HEK293 (cell line): ENCODE measurements around the gene PASK.
"Not testable (repeated sequence)": the region's sequence is repeated elsewhere in the genome, so short reads cannot be mapped to it uniquely, and the experiment has no call there.

Experiments used
- CTCF ChIA-PET: fragments of 350-600 bp; formaldehyde crosslinking; extraction: SDS; loops from one replicate; lab custom pipeline; 2021; ENCODE audit warnings: antibody characterized with exemption; lab: Yijun Ruan, JAX
- POLR2A ChIA-PET: fragments of 300-600 bp; formaldehyde crosslinking; extraction: SDS; loops from one replicate; lab custom pipeline; 2020; ENCODE audit warnings: antibody characterized with exemption, inconsistent platforms; lab: Yijun Ruan, JAX
- H3K27ac ChIP-seq: fragments of 200-500 bp; sonication (Bioruptor generic); 2 replicates; pipeline ENCODE4 v1.5.1; 2014; ENCODE audit warnings: low read depth, low read length, control low read depth, inconsistent platforms; ENCODE audit errors: extremely low read depth
- H3K36me3 ChIP-seq, 2 experiments: fragments of 200-500 bp in 1 of 2; sonication (Bioruptor generic) in 1 of 2; 1 replicate in 1 of 2; 2 replicates in 1 of 2; pipeline ENCODE4 v1.5.1; 2014 to 2017; ENCODE audit warnings: inconsistent platforms in 2 of 2, low read length in 2 of 2; ENCODE audit not compliant: control insufficient read depth in 2 of 2, insufficient read depth in 1 of 2
- H3K4me1 ChIP-seq: fragments of 200-500 bp; sonication (Bioruptor generic); 2 replicates; pipeline ENCODE4 v1.5.1; 2014; ENCODE audit warnings: mild to moderate bottlenecking, low read length, inconsistent platforms; ENCODE audit not compliant: control insufficient read depth, insufficient read depth
- H3K4me3 ChIP-seq: 2 replicates; pipeline ENCODE4 v1.5.1; 2011; ENCODE audit warnings: low read depth, mild to moderate bottlenecking, control low read depth, low read length, moderate library complexity
- H3K9me3 ChIP-seq: fragments of 200-500 bp; sonication (Bioruptor generic); 2 replicates; pipeline ENCODE4 v1.5.1; 2014; ENCODE audit warnings: low read depth, low read length, inconsistent platforms; ENCODE audit not compliant: control insufficient read depth, insufficient read depth
- ZBTB48 ChIP-seq: fragments of 450-650 bp; formaldehyde crosslinking; IDR thresholded peaks from 2 replicates; pipeline ENCODE4 v1.5.1; 2016; ENCODE audit warnings: missing biosample characterization, missing genetic modification characterization
- ZNF202 ChIP-seq: fragments of 450-650 bp; formaldehyde crosslinking; IDR thresholded peaks from 2 replicates; pipeline ENCODE4 v1.5.1; 2016; ENCODE audit warnings: missing biosample characterization, missing genetic modification characterization, borderline replicate concordance
- ZNF366 ChIP-seq: fragments of 450-650 bp; formaldehyde crosslinking; conservative IDR thresholded peaks from 2 replicates; pipeline ENCODE4 v1.5.1; 2016; ENCODE audit warnings: missing biosample characterization, missing genetic modification characterization
- ZNF426 ChIP-seq: fragments of 450-650 bp; formaldehyde crosslinking; IDR thresholded peaks from 2 replicates; pipeline ENCODE4 v1.5.1; 2017; ENCODE audit warnings: missing biosample characterization, missing genetic modification characterization, mild to moderate bottlenecking, inconsistent platforms, moderate library complexity
- ZNF433 ChIP-seq: fragments of 450-650 bp; formaldehyde crosslinking; IDR thresholded peaks from 2 replicates; pipeline ENCODE4 v1.5.1; 2016; ENCODE audit warnings: missing biosample characterization, missing genetic modification characterization, low read depth
- ZNF571 ChIP-seq: fragments of 450-650 bp; formaldehyde crosslinking; IDR thresholded peaks from 2 replicates; pipeline ENCODE4 v1.5.0; 2017; ENCODE audit warnings: missing biosample characterization, missing genetic modification characterization
- ZNF596 ChIP-seq: fragments of 450-650 bp; IDR thresholded peaks from 2 replicates; pipeline ENCODE4 v1.5.0; 2018; ENCODE audit warnings: missing biosample characterization, mild to moderate bottlenecking, missing genetic modification characterization, moderate library complexity
- ZXDB ChIP-seq: fragments of 450-650 bp; formaldehyde crosslinking; IDR thresholded peaks from 2 replicates; pipeline ENCODE4 v1.5.1; 2016; ENCODE audit warnings: missing biosample characterization, missing genetic modification characterization
- TF ChIP-seq, protein P1 (sequence below): fragments of 450-650 bp; IDR thresholded peaks from 2 replicates; pipeline ENCODE4 v1.5.1; 2018; ENCODE audit warnings: missing biosample characterization, missing genetic modification characterization
- TF ChIP-seq, protein P2 (sequence below): fragments of 450-650 bp; formaldehyde crosslinking; IDR thresholded peaks from 2 replicates; pipeline ENCODE4 v1.5.1; 2016; ENCODE audit warnings: missing biosample characterization, missing genetic modification characterization
- TF ChIP-seq, protein P3 (sequence below): fragments of 450-650 bp; formaldehyde crosslinking; IDR thresholded peaks from 2 replicates; pipeline ENCODE4 v1.5.0; 2017; ENCODE audit warnings: missing biosample characterization, missing genetic modification characterization, borderline replicate concordance

Gene PASK

DNA sequence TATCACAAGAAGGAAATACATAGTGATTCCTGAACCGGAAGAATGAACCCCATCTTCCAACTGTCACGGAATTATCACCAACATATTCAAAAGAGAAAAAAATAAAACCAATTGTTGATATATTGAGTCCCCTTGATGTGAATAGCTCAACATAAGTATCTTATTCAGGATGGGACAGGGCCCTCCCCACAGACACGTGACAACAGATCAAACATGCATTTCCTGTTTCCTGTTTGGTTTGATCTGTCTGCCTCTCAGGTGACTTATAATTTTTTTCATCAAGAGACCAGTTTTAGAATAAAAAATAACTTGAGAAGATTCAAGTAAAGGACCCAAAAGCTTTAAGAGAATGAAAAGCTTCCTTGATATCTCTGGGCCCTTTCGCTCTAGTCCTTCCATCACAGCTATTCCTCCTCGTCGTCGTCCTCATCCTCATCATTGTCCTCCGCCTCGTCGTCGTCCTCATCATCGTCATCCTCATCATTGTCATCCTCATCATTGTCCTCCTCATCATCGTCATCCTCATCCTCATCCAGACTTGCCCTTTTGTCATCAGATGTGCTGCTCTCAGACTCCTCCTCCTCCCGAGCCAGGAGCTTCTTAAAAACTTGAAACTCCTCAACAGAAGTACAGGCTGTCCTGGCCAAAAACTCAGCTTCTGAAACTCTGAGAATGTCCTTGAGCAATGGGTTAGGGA is 53.5 kb downstream of the PASK start:
- Histone ChIP-seq H3K4me1 (no peaks in the 10 kb centered on the region), H3K36me3 (peaks cover 32 to 99% of the 10 kb centered on the region in 2 experiments)
- POLR2A ChIA-PET, result no interaction called here
- no peak for TF ChIP-seq ZXDB (tag by site-specific recombination)
- TF ChIP-seq, protein P1, sequence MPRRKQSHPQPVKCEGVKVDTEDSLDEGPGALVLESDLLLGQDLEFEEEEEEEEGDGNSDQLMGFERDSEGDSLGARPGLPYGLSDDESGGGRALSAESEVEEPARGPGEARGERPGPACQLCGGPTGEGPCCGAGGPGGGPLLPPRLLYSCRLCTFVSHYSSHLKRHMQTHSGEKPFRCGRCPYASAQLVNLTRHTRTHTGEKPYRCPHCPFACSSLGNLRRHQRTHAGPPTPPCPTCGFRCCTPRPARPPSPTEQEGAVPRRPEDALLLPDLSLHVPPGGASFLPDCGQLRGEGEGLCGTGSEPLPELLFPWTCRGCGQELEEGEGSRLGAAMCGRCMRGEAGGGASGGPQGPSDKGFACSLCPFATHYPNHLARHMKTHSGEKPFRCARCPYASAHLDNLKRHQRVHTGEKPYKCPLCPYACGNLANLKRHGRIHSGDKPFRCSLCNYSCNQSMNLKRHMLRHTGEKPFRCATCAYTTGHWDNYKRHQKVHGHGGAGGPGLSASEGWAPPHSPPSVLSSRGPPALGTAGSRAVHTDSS (tag by site-specific recombination), result peak; percentile 95
- TF ChIP-seq, all 188 proteins: peak for 1
- no peaks in the 10 kb centered on the region for H3K9me3 ChIP-seq
- CTCF ChIA-PET, result interaction anchor here (0.5 to 3.5 kb wide), 2 partner anchors 13 to 18 kb away, joined by 4 to 16 read pairs; no protein-coding TSS in a partner anchor
- H3K4me3 ChIP-seq, result no peak overlapping the region
- no peak overlapping the region for H3K27ac ChIP-seq

DNA sequence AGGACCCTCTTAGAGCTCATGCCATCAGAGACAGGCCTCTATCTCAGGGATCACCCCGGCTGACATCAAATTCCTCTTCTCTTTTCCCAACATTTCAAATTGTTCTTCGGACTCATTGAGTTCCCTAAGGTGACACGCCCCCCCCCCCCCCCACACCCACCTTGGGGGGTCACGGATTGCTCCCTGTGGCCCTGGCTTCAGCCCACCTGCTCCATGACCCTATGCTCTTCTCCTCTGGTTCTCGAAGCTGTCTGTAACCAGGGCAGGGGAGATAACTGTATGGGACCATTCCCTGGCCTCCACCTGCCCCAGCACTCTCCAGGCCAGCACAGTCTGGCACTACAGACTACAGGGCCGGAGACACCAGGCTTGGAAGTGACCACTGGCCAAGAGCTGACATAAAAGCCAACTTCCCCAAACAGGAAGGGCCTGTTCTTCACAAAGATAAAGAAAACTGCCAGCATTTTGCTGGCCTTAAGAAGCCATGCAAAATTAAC is 54.3 kb downstream of the PASK start:
- Histone ChIP-seq H3K4me1 (no peaks in the 10 kb centered on the region), H3K9me3 (no peaks in the 10 kb centered on the region), H3K27ac (no peak overlapping the region), H3K4me3 (no peak overlapping the region), H3K36me3 (peaks cover 35 to 99% of the 10 kb centered on the region in 2 experiments)
- POLR2A ChIA-PET, result no interaction called here
- CTCF ChIA-PET, result interaction anchor here (0.5 to 3.5 kb wide), 2 partner anchors 12 to 17 kb away, joined by 4 to 16 read pairs; no protein-coding TSS in a partner anchor
- TF ChIP-seq, protein P2, sequence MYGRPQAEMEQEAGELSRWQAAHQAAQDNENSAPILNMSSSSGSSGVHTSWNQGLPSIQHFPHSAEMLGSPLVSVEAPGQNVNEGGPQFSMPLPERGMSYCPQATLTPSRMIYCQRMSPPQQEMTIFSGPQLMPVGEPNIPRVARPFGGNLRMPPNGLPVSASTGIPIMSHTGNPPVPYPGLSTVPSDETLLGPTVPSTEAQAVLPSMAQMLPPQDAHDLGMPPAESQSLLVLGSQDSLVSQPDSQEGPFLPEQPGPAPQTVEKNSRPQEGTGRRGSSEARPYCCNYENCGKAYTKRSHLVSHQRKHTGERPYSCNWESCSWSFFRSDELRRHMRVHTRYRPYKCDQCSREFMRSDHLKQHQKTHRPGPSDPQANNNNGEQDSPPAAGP (tag by site-specific recombination), result no peak
- TF ChIP-seq ZNF366 (no peak), ZNF596 (tag by site-specific recombination) (no peak), ZNF202 (tag by site-specific recombination) (no peak), ZBTB48 (tag by site-specific recombination) (no peak)
- TF ChIP-seq, protein P3, sequence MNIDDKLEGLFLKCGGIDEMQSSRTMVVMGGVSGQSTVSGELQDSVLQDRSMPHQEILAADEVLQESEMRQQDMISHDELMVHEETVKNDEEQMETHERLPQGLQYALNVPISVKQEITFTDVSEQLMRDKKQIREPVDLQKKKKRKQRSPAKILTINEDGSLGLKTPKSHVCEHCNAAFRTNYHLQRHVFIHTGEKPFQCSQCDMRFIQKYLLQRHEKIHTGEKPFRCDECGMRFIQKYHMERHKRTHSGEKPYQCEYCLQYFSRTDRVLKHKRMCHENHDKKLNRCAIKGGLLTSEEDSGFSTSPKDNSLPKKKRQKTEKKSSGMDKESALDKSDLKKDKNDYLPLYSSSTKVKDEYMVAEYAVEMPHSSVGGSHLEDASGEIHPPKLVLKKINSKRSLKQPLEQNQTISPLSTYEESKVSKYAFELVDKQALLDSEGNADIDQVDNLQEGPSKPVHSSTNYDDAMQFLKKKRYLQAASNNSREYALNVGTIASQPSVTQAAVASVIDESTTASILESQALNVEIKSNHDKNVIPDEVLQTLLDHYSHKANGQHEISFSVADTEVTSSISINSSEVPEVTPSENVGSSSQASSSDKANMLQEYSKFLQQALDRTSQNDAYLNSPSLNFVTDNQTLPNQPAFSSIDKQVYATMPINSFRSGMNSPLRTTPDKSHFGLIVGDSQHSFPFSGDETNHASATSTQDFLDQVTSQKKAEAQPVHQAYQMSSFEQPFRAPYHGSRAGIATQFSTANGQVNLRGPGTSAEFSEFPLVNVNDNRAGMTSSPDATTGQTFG (tag by site-specific recombination), result no peak

DNA sequence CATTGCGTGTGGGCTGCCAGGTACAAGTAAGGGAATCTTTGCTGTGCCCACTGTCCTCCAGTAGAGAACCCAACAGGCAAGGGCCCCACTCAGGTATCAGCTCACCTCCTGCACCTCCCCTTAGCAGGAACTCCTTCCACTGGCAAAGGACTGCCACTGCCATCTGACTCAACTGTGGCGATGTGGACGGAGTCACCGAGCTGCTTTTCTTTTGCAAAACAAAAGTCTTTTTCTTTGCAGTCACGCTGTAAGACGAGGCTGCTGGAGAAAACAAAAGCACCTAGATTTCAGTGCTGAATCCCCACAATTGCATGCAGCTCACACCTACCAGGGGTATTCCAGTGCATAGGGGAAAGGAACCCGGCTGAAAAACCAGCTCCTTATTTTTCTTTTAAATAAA is 55.1 kb downstream of the PASK start:
- H3K27ac ChIP-seq, result no peak overlapping the region
- H3K9me3 ChIP-seq, result no peaks in the 10 kb centered on the region
- no peaks in the 10 kb centered on the region for H3K4me1 ChIP-seq
- no peak overlapping the region for H3K4me3 ChIP-seq
- POLR2A ChIA-PET, result no interaction called here
- CTCF ChIA-PET, result interaction anchor here (1.2 to 3.5 kb wide), 2 partner anchors 16 to 27 kb away, joined by 3 to 16 read pairs; no protein-coding TSS in a partner anchor
- TF ChIP-seq ZNF426 (tag by site-specific recombination) (no peak), ZNF433 (tag by site-specific recombination) (no peak), ZNF571 (no peak)
- peaks cover 40 to 98% of the 10 kb centered on the region in 2 experiments for H3K36me3 ChIP-seq

DNA sequence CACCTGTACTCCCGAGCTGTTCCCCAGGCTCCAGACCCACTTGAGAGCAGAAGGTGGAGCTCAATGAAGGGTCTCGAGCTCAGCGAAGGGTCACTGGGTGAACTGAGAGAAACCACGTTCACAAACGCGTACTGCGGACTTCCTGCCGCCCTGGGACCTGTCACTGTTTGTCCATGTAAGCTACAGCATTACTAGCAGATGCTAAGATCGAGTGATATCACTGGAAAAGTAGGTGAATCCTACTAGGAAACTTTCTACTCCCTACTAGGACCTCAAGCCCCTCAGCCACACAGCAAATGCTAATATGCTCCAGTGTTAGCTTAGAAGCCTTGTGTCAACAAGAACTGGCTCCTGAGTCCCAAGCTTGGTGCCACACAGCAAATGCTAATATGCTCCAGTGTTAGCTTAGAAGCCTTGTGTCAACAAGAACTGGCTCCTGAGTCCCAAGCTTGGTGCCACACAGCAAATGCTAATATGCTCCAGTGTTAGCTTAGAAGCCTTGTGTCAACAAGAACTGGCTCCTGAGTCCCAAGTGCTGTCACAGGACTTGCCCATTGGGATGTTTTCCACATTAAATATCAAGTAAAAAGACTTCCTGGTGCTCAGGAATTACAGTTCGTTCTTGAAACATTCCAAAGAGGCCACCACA is 56.0 kb downstream of the PASK start:
- H3K4me3 ChIP-seq, H3K9me3 ChIP-seq, H3K27ac ChIP-seq, POLR2A ChIA-PET, H3K4me1 ChIP-seq: not testable (repeated sequence)
- peaks cover 32 to 98% of the 10 kb centered on the region in 2 experiments for H3K36me3 ChIP-seq
- CTCF ChIA-PET, result interaction anchor here (1.2 to 1.9 kb wide), 3 partner anchors 15 to 110 kb away, joined by 3 to 7 read pairs (median 4); no protein-coding TSS in a partner anchor
